SK-N-SH (cell line): Measurements from ENCODE around the gene SLAIN2.

Experiments
- CTCF ChIP-seq: fragments of 200-600 bp; sonication (generic); IDR thresholded peaks from 2 replicates; pipeline ENCODE4 v1.6.1; 2017; ENCODE audit warnings: antibody characterized with exemption, mild to moderate bottlenecking, moderate library complexity
- EP300 ChIP-seq, 2 experiments: IDR thresholded peaks; 2 replicates each; pipeline versions ENCODE4 v1.4.0 to v1.6.1; 2012; ENCODE audit warnings: borderline replicate concordance in 1 of 2, low read depth in 1 of 2, low read length in 1 of 2
- EZH2phosphoT487 ChIP-seq: fragments of 200-600 bp; sonication (generic); IDR thresholded peaks from 2 replicates; pipeline ENCODE4 v1.6.1; 2017; ENCODE audit warnings: low read depth, mixed run types, mild to moderate bottlenecking, antibody characterized with exemption, moderate library complexity, borderline replicate concordance
- IRF3 ChIP-seq: fragments of 150-350 bp; IDR thresholded peaks from 2 replicates; pipeline ENCODE4 v1.6.1; 2016; ENCODE audit warnings: mild to moderate bottlenecking, low read depth, low read length
- NFIC ChIP-seq: IDR thresholded peaks from 2 replicates; pipeline ENCODE4 v1.4.0; 2012; ENCODE audit warnings: borderline replicate concordance
- POLR2AphosphoS5 ChIP-seq: IDR thresholded peaks from 2 replicates; pipeline ENCODE4 v1.6.1; 2012; ENCODE audit warnings: low read depth, low read length
- REST ChIP-seq: IDR thresholded peaks from 2 replicates; pipeline ENCODE4 v1.6.1; 2012; ENCODE audit warnings: mild to moderate bottlenecking, low read depth, low read length, moderate library complexity
- RFX5 ChIP-seq: IDR thresholded peaks from 2 replicates; pipeline ENCODE4 v1.6.1; 2012; ENCODE audit warnings: mild to moderate bottlenecking, improper control_type of control experiment, low read length
- SMC3 ChIP-seq: IDR thresholded peaks from 2 replicates; pipeline ENCODE4 v1.6.1; 2012; ENCODE audit warnings: low read depth, low read length, improper control_type of control experiment
- TAF1 ChIP-seq: IDR thresholded peaks from 2 replicates; pipeline ENCODE4 v1.6.1; 2012; ENCODE audit warnings: low read depth, mild to moderate bottlenecking, low read length, moderate library complexity, borderline replicate concordance
- TCF12 ChIP-seq: IDR thresholded peaks from 2 replicates; pipeline ENCODE4 v1.4.0; 2012
- YY1 ChIP-seq: IDR thresholded peaks from 2 replicates; pipeline ENCODE4 v1.4.0; 2012; ENCODE audit warnings: low read depth, mild to moderate bottlenecking

GRCh38 chr4:48405924-48406323 lies 64.6 kb downstream of the SLAIN2 start:
- no peak for TF ChIP-seq CTCF
- no peak for TF ChIP-seq TCF12
- no peak for TF ChIP-seq IRF3
- TF ChIP-seq REST: no peak
- no peak for TF ChIP-seq EP300 (IDR thresholded peaks at IDR 0.05; ENCODE audit: borderline replicate concordance in 1 of 2, low read depth in 1 of 2, low read length in 1 of 2)
- TF ChIP-seq TAF1: no peak
- TF ChIP-seq EZH2phosphoT487: no peak
- no peak for TF ChIP-seq POLR2AphosphoS5
- no peak for TF ChIP-seq NFIC
- TF ChIP-seq RFX5: no peak
- TF ChIP-seq SMC3: no peak
- no peak for TF ChIP-seq YY1
